ENCODE data around the gene ADGRE2. TPM values are rescaled to one million over a fixed set of nuclear protein-coding genes. Genes with fewer than 3 reads are reported as not detected.

ADGRE2 gene
- total and polyA plus RNA-seq, 2 of the 4 experiments (the other 2 are of a cell fraction) = not detected

DNA sequence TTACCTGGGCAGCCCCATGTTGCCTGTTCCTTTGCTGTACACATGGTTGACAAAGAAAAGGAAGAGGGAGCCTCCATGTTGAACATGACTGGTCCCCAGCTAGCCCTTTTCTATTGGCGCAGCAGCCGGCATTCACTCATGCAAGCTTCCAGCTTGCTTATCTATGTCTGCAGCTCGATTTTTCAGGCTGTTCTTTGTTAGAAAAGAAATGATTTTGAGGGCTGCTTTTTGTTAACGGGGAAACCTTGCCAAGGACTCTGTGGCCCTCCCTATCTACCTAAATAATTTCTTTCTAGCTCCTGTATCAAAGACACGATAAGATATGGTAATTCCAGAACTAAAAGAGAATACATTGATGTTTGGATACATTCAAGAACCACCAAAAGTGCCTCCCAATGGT lies 20.4 kb upstream of the ADGRE2 start:
- H4K91ac ChIP-seq (ENCODE audit: insufficient read depth, low read depth, low read length) = no peak overlapping the region
- no peak overlapping the region for H2BK120ac ChIP-seq (ENCODE audit: low read depth, low read length)
- no peak overlapping the region for H3K9ac ChIP-seq (ENCODE audit: low read depth, low read length)
- H3K4me2 ChIP-seq (ENCODE audit: low read depth, low read length) = no peak overlapping the region
- H3K27me3 ChIP-seq (ENCODE audit: control insufficient read depth, insufficient read depth, low read length) = no peaks in the 10 kb centered on the region
- no peak for DNase-seq
- no CpG with 5 or more reads among the region's 5 CpGs for WGBS, 2 experiments (ENCODE audit: extremely low coverage in 2 of 2, insufficient read length in 1 of 2)
- no peak overlapping the region for H3K14ac ChIP-seq (replicated peaks; ENCODE audit: low read depth, low read length)
- no peaks in the 10 kb centered on the region for H4K20me1 ChIP-seq (ENCODE audit: insufficient read depth, low read length)
- H3K23ac ChIP-seq (ENCODE audit: low read depth, low read length) = no peak overlapping the region
- H3K4ac ChIP-seq (ENCODE audit: low read depth, low read length) = no peak overlapping the region
- H2AK9ac ChIP-seq (replicated peaks; ENCODE audit: low read depth, low read length, poor library complexity) = no peak overlapping the region
- H3K18ac ChIP-seq (ENCODE audit: low read depth, low read length) = no peak overlapping the region
- ChIA-PET CTCF (no interaction called here), POLR2A (ENCODE audit: unreplicated experiment) (no interaction called here)
- dilution Hi-C loops (cut with HindIII; ENCODE audit: low sequenced_read_pairs, unreplicated experiment) = no loop called here
- no peak overlapping the region for H2AK5ac ChIP-seq (ENCODE audit: low read depth, low read length)
- no peaks in the 10 kb centered on the region for H3K9me1 ChIP-seq (ENCODE audit: insufficient read depth, low read length)
- H3K79me1 ChIP-seq (ENCODE audit: low read depth in 1 of 2, low read length in 2 of 2) = no peaks in the 10 kb centered on the region
- no peak overlapping the region for H2BK5ac ChIP-seq (ENCODE audit: low read depth, low read length, poor library complexity, severe bottlenecking)
- H3K9me3 ChIP-seq (ENCODE audit: control insufficient read depth, insufficient read depth, low read length) = 0 out of 2 replicates have a peak, but pooled peaks cover 2% of the 10 kb centered on the region
- H2BK20ac ChIP-seq (ENCODE audit: low read depth, low read length) = no peak overlapping the region
- ATAC-seq (ENCODE audit: low read depth) = no peak
- TF ChIP-seq NFE2L2 (IDR thresholded peaks at IDR 0.05; ENCODE audit: low read depth, low read length) = no peak
- TF ChIP-seq BHLHE40 (IDR thresholded peaks at IDR 0.05; ENCODE audit: low read depth, low read length) = no peak
- TF ChIP-seq RCOR1 (IDR thresholded peaks at IDR 0.05; ENCODE audit: insufficient replicate concordance, low read length) = no peak
- TF ChIP-seq MAZ (IDR thresholded peaks at IDR 0.05; ENCODE audit: borderline replicate concordance, low read depth, low read length) = no peak
- TF ChIP-seq SMC3 (IDR thresholded peaks at IDR 0.05; ENCODE audit: low read depth, low read length) = no peak
- TF ChIP-seq MAFK (IDR thresholded peaks at IDR 0.05; ENCODE audit: low read depth, low read length) = no peak
- TF ChIP-seq, protein P1, sequence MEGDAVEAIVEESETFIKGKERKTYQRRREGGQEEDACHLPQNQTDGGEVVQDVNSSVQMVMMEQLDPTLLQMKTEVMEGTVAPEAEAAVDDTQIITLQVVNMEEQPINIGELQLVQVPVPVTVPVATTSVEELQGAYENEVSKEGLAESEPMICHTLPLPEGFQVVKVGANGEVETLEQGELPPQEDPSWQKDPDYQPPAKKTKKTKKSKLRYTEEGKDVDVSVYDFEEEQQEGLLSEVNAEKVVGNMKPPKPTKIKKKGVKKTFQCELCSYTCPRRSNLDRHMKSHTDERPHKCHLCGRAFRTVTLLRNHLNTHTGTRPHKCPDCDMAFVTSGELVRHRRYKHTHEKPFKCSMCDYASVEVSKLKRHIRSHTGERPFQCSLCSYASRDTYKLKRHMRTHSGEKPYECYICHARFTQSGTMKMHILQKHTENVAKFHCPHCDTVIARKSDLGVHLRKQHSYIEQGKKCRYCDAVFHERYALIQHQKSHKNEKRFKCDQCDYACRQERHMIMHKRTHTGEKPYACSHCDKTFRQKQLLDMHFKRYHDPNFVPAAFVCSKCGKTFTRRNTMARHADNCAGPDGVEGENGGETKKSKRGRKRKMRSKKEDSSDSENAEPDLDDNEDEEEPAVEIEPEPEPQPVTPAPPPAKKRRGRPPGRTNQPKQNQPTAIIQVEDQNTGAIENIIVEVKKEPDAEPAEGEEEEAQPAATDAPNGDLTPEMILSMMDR (conservative IDR thresholded peaks at IDR 0.05; ENCODE audit: low read depth, low read length) = no peak
- H3K4me1 ChIP-seq (ENCODE audit: control insufficient read depth, insufficient read depth, low read length) = no peaks in the 10 kb centered on the region
- no TSS peak for BruUV-seq (replicated peaks)
- no peak overlapping the region for H3K27ac ChIP-seq (ENCODE audit: insufficient read depth, low read length)
- intact Hi-C loops (cut with micrococcal nuclease) = no loop called here
- no peak overlapping the region for H3K56ac ChIP-seq (ENCODE audit: extremely low read depth, insufficient read depth, low read length)
- no peaks in the 10 kb centered on the region for H3K36me3 ChIP-seq (ENCODE audit: control insufficient read depth, insufficient read depth, low read length)
- no peak overlapping the region for H2AFZ ChIP-seq (replicated peaks; ENCODE audit: low read length, poor library complexity)
- H3K4me3 ChIP-seq (ENCODE audit: insufficient read depth, low read depth, low read length) = no peak overlapping the region
- no peak overlapping the region for H4K8ac ChIP-seq (ENCODE audit: low read depth in 2 of 2, low read length in 2 of 2)
- H2BK15ac ChIP-seq (ENCODE audit: low read depth, low read length) = no peak overlapping the region
- no peak overlapping the region for H4K5ac ChIP-seq (ENCODE audit: low read depth, low read length)
- in situ Hi-C loops (cut with MboI; ENCODE audit: low sequenced_read_pairs) = no loop called here
